Mucosa of descending colon (tissue), 3 donors: ENCODE measurements around the gene L1CAM. TPM values are rescaled to one million over a fixed set of nuclear protein-coding genes. Genes with fewer than 3 reads are reported as not detected.

Experiments used
- ATAC-seq: fragments of 200-7000 bp; cut with Tn5 transposase; one replicate; pipeline ENCODE4 v1.9.1; 2020; ENCODE audit warnings: mild to moderate bottlenecking, moderate library complexity
- DNase-seq, 3 donors: peaks; one replicate each; pipeline ENCODE4 v3.0.0-alpha.2; 2020
- H3K36me3 ChIP-seq: fragments of 200-600 bp; one replicate; pipeline ENCODE4 v1.8.0; 2021; ENCODE audit warnings: low read depth, mild to moderate bottlenecking
- H3K4me1 ChIP-seq: fragments of 200-600 bp; one replicate; pipeline ENCODE4 v1.8.0; 2021; ENCODE audit warnings: low read depth, mild to moderate bottlenecking
- H3K4me3 ChIP-seq: fragments of 200-600 bp; one replicate; pipeline ENCODE4 v1.8.0; 2021; ENCODE audit warnings: mild to moderate bottlenecking
- H3K9me3 ChIP-seq: fragments of 200-600 bp; one replicate; pipeline ENCODE4 v1.8.0; 2021; ENCODE audit warnings: mild to moderate bottlenecking
- CTCF ChIP-seq: fragments of 200-600 bp; IDR thresholded peaks from one replicate; pipeline ENCODE4 v1.8.0; 2022; ENCODE audit warnings: antibody characterized with exemption, mild to moderate bottlenecking
- intact Hi-C, 2 donors: fragments of 100-400 bp; cut with DNase I in 1 of 2; cut with micrococcal nuclease in 1 of 2; formaldehyde crosslinking; loops; one replicate each; pipeline versions ENCODE4 v1.11.0 to v1.11.1; 2022; cut with DNase I, micrococcal nuclease
- total RNA-seq, 3 donors: library from RNA; stranded (reverse); fragmentation: NEBNext Ultra II Directional in 2 of 3; extraction: Animal tissue kit (Norgen Biotek cat#: 25700) in 2 of 3; gene quantifications; one replicate each; pipeline versions ENCODE4 v1.2.1 to v1.2.4, GENCODE V29; 2021 to 2023
- donor health status: DM: no; HTN: no; CAD: no; lungs with moderate emphysema.
- donor health status: DM: no; HTN: no; CAD: no.
- donor health status: DM: no; HTN: yes; CAD: no.

L1CAM gene
- total RNA-seq, 3 donors from 2014 or later, result 3.0 to 66.9 (median 7.0) TPM

GRCh38 chrX:153882086-153882498 lies 3.9 kb downstream of the L1CAM start:
- Histone ChIP-seq H3K9me3 (no peaks in the 10 kb centered on the region), H3K36me3 (no peaks in the 10 kb centered on the region), H3K4me3 (no peak overlapping the region), H3K4me1 (no peaks in the 10 kb centered on the region)
- no peak for TF ChIP-seq CTCF
- intact Hi-C loops, result no loop called here
- DNase-seq (no peak), ATAC-seq (no peak)

GRCh38 chrX:153881281-153881680 lies 4.7 kb downstream of the L1CAM start:
- intact Hi-C loops, result no loop called here
- H3K36me3 ChIP-seq, result no peaks in the 10 kb centered on the region

GRCh38 chrX:153880440-153880815 lies 5.5 kb downstream of the L1CAM start:
- DNase-seq (no peak), ATAC-seq (no peak)
- no peak overlapping the region for H3K4me3 ChIP-seq
- H3K36me3 ChIP-seq, result no peaks in the 10 kb centered on the region
- H3K4me1 ChIP-seq, result no peaks in the 10 kb centered on the region
- H3K9me3 ChIP-seq, result no peaks in the 10 kb centered on the region
- TF ChIP-seq CTCF, result no peak
- intact Hi-C loops, result no loop called here

More at GRCh38 chrX:153881281-153881680, 4.7 kb downstream of the L1CAM start:
- Histone ChIP-seq H3K4me1 (no peaks in the 10 kb centered on the region), H3K9me3 (no peaks in the 10 kb centered on the region), H3K4me3 (no peak overlapping the region)
- DNase-seq (no peak), ATAC-seq (no peak)
- no peak for TF ChIP-seq CTCF

GRCh38 chrX:153879741-153880439 lies 6.1 kb downstream of the L1CAM start:
- TF ChIP-seq CTCF, result no peak
- ATAC-seq (no peak), DNase-seq (no peak)
- no peaks in the 10 kb centered on the region for H3K4me1 ChIP-seq
- intact Hi-C loops, result no loop called here
- no peaks in the 10 kb centered on the region for H3K36me3 ChIP-seq
- H3K4me3 ChIP-seq, result no peak overlapping the region
- no peaks in the 10 kb centered on the region for H3K9me3 ChIP-seq

- ATAC-seq (no peak), DNase-seq (no peak)
- TF ChIP-seq CTCF, result no peak
- Histone ChIP-seq H3K4me3 (no peak overlapping the region), H3K4me1 (no peaks in the 10 kb centered on the region), H3K9me3 (no peaks in the 10 kb centered on the region), H3K36me3 (no peaks in the 10 kb centered on the region)
- intact Hi-C loops, result no loop called here
These were observed 6.9 kb downstream of the L1CAM start for GRCh38 chrX:153878969-153879653.
